Measurements from ENCODE around the gene RGS16.

The RGS16 gene

DNA sequence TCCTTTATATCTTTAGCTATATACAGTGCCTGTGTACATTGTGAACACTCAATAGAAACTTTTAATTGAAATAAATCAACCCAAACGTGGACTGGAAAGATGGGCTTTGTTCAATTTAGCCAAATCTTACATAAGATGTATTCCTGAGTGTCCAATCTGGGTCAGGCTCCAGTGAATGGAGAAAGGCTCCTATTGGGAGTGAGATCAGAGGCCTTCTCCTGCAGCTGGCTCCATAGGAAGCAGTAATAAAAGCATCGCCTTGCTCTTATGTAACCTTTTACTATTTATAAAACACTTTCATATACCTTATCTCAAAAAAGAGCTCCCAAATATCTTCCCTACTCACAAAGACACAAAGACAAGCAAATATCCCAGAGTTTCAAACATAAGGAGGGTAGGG, 24.9 kb upstream of the RGS16 start:
- DNase-seq, result no peak

DNA sequence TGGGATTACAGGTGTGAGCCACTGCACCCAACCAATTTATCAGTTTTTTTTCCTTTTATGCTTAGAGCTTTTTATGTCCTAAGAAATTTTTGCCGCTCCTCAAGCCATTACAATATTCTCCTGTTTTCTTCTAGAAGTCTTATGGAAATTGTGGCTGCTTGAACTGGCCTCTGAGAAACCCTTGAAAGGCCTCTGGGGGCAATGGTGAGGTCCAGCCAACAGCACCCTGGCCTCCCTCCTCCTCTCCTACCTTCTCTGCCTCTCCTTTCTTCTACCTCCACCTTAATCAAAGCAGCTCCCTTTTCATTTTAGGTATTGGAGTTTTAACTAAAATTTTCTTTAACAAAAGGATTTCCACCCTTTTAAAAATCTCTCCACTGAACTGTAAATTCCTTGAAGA, 24.5 kb upstream of the RGS16 start:
- DNase-seq, result no peak

DNA sequence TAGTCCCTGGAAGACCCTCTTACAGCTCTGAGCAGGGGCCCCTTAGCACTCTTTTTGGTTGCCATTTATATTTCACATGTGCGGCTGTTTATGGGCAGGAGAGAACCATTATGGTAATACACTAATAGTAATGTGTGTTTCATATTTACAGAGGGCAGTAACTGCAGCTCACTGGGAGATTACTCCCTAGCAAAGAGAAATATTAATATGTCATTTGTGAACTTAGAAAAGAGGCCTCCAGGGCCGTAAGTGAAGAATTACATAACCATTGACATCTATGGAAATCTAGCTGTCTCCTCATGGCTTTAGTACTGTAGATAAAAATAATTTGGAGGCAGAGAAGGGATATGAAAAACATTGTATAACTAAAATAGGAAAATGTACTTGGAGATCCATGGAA, 23.4 kb upstream of the RGS16 start:
- DNase-seq, result no peak

DNA sequence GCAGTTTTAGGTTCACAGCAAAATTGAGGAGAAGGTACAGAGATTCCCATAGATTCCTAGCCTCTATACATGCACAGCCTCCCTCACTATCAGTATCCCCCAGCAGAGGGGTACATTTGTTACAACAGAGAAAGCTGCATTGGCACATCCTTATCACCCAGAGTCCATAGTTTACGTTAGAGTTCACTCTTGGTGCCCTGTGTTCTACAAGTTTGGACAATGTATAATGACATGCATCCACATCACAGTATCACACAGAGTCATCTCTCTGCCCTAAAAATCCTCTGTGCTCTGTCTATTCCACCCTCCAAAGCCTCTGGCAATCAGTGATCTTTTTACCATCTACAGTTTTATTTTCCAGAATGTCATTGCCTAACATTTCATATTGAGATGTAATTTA, 22.3 kb upstream of the RGS16 start:
- DNase-seq, result no peak

DNA sequence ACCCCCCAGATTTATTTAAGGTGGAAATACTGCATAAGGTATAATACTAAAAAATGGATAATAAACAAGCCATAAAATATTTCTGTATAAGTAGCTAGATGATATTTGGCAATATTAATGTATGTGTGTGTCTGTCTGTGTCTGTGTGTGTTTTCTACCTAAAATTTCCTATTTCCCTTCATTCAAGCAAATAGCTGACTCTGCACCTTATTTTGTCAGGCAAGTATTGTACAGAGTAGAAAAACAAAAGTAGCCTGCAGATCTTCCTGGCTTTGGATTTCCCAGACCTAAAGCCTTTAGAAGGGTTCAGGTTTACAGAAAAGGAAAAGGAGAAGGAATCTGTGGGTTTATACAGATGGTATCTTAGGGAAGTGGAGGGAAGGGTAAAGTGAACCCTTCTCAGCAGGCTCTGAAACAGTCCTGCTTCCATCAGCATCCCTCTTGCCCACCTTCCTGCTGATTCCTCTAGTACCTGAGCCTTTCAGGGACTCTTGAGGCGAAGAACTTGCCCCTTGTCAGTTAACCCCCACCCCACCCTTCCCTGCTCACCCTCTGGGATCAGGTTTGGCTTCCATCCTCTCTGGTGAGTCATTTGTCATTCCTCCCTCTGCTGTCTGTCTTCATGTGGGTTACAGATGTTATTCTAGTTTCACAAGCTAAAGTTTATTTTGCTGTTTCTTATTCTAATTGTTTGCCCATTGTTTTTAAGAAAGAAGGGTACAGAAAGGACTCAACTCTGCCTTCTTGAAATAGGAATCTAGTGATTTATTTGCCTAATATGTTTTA, 21.7 kb upstream of the RGS16 start:
- no peak for DNase-seq

DNA sequence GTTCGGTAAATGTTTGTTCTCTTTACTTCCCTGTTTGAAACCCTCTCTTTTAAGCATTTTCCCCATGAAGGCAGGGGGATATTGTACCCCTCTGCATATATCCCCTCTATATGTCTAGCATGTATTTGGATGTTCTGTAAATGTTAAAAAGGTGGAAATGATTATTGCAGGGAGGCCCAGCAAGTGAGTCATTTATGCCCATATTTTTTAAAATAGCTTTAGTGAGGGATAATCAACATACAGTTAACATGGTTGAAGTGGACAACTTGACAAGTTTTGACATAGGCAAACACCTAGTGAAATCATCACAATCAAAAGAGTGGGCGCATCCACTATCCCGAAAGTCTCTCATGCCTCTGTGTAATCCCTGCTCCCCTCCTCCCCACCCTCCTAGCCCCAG, 20.8 kb upstream of the RGS16 start:
- no peak for DNase-seq

DNA sequence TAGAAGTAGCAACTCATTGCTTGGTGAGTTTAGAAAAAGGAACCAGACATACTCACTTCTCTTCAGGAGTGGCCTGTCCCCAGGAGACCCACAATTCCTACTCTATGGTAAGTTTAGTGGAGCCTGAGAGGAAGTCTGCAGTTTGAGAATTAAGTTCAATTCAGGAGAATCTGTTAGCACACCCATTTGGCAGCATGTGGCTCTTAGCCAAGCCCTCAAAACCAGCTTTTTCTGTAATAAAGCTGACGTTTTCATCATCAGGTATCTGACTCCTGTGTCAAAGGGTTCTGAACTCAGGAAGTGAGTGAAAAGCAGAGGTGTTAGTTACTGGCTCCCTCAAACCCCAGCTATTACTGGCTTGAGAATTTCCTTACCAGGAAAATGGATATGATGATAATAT, 20.4 kb upstream of the RGS16 start:
- DNase-seq, result no peak

DNA sequence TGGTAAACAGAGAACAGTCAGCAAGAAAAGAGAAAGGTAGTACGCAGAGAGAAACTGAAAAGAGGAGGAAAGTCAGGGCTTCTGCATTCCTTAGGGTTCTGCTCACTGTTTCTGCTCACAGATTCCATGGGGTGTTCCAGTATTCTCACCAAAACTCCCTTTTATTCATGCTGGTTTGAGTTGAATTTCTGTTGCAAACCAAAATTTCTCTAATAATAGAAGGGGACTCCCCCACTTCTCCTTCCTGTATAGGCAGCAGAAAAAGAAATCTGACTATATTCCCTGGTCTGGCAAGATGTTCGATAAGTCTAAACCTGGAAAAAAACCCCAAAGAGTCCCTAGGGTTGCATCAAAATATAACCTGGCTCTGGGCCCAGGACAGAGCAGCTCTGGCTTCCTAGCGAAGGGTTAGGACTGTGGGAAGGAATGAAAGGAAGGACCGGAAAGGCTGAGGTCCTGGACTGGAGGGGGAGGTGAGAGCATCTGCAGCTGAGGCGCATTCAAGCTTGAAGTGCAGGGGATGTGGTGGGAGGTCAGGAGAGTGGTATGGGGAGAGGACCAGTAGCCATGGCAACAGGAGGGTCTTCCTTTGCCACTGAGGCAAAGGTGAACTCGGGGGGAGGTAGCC, 18.8 kb upstream of the RGS16 start:
- DNase-seq, result no peak

DNA sequence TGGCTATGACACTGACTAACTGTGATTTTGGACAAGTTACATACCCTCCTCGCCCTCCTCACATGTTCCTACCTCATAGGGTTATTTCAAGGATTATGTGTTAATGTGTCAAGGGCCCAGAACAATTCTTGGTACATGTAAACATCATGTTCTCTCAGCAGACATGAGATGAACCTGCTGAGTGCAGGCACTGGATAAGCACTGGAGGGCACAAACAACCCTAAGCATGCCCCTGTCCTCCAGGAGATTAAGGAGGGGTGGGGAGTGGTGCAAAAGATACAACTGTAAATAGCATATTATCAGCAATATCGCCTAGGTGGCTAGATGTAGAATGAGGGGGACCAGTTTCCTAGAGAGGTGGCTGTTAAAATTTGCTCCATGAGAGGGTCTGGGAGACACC, 17.7 kb upstream of the RGS16 start:
- no peak for DNase-seq

DNA sequence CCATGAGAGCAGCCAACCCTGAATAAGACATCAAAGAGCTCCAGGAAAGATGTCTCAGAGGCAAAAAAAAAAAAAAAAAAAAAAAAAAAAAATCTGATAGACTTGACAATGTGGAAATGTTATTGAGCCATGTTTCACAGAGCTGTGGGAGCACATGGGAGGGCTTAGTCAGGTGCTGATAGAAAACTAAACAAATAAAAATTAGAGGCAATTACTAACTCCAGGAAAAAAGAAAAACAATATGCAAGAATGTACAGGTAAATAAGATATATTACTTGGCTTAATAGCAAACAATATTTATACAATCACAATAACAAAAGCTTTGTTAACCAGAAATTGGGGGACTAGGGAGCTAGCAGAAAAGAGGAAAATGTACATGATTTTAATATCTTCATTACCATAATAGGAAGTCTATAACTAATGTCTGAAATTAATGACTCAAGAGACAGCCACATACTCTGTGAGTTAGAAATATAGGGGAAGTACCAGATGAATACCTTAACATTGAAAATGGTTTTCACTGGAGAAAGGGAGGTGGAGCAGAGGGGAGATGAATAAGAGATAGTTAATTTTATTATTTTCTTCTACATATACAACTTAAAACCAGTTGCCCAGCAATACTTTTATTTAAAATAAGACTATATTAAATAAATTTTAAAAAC, 16.9 kb upstream of the RGS16 start:
- no peak for DNase-seq

DNA sequence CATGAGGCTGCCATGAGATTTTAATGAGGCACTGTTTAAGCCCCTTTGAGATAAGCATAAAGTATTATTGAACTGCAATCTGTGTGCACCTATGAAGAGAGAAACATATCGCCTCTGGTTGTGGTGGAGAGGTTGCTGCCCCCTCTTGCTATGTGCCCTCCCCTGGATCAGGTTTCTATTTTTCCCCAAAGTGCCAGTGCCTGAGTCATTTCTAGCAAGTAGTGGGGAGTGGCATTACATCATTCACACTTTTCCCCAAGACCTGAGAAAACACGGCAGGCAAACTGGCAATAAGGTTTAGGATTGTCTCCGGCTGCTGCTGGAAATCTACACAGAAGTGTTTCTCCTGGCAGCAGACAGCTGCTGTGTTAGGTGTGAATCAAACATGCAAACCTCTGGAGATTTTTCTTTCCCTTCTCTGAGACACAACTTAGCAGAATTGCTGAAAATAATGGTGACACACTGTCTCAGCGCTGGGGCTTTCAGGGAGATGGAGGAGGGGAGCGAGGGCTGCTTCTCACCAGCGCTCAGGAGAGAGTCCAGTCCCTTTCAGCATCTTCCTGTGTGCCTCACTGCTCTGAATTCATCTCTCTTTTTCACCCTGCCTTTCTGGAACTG, 13.7 kb upstream of the RGS16 start:
- DNase-seq, result no peak

DNA sequence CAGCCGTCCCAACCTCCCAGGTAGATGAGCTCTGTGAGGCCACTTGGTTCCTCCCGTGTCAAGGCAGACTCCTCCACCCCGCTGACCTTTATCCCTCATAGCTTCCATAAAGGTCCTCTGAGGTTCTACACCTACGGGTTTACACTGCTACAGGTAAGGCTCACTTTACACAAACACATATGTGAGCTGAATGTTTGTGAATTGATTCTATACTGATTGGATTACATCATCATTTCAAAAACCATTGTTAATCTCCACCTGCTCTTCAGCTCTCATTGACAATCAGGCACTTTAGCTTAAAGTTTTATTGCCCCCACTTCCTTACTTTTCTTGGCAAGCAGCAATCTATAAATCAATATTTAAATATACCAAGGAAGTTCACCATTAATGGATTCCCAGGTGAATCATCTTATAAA, 12.8 kb upstream of the RGS16 start:
- DNase-seq, result no peak

DNA sequence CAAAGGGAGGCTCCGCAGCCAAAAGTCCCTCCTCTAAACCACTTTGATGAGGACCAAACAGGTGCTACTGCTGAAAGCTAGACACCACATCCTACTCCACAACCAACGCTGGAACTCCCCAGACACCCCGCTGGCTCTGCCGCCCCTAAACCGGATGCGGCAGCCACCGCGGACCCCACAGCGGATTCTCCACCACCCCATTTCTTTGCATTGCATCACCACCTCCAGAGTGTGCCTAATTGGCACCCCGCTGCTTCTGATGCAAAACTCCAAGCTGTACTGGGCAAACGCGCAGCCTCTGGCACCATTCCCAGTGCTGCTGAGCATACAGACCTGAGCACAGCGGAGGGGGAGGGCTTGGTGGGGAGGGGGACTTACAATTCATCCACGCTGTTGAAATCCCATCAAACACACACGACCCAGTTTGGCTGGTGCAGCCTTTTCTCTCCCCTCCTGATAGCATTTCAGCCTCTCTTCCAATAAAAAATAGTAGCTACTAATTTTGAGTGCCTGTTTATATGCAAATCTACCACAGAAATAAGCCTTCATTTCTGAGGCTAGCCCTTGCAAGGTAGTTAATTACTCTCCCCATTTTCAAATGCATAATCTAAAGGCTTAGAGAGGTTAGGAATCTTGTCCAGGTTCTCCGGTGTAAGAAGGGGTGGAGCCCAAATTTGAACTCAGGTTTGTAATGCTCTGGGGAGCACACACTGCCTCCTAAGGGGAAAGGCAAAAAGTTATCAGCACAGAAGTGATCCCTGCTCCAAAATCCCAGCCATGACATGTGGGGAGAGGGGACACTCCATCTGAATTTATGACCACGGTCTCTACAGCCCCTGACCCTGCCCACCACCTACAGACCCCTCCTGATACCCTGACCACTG, 12.2 kb upstream of the RGS16 start:
- DNase-seq, result peak; percentile 59

DNA sequence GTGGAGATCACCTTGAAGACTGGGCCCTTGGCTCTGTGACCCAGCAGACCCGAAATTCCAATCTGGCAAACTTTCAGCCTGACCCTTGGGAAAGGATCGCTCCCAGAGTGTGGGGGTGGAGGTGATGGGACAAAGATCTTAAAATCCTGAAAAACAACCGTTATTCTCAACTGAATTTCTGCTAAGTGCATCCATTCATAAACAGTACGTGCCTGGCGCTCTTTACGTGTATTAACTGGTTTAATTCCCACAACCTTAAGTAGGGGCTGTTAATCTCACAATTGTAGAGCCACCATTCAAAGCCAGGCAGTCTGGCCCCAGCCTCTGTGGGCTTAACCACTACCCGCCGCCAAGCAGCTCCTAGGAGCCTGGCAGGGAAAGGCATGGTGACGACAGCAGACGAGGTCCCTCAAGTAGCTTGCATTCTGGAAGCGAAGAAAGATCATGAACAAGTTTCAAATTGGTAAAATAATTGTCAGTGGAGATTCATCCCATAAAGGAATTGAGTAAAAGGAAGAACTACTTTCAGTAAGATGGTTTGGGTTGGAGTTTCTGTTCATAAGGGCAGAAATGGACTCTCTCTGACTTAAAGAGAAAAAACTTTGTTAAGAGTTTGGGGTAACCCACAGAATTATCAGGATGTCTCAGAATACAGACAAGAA, 11.4 kb upstream of the RGS16 start:
- DNase-seq, result no peak

DNA sequence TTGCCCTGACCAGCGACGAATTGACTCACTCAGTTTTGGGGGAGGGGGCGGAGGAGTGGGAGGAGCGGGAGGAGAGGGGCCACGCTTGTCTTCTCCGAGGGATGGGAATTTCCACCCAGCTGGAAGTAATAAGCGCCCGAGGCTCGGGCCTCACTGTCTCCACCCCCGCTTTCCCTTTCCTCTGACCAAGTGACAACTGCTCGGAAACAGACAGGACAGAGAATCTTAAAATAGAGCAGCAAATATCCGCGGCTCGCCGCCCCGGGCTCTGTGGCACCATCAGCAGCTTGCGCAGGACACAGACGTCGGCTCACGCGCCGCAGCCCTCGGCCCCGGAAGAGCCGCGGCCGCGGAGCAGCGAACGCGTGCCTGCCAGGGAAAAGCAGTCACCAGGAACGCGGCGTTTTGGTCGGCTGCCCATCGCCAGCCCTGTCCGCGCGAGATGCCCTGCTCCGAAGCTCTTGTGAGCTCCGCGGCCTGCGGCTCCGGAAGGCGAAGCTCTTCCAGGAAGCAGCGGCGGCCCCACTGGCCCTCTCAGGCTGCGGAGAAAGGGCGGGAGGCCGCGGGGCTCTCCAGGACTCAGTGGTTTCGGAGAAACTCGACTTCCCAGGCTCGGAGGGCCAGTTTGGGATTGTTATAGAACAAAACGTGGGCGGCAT, 10.7 kb upstream of the RGS16 start:
- DNase-seq, result no peak

DNA sequence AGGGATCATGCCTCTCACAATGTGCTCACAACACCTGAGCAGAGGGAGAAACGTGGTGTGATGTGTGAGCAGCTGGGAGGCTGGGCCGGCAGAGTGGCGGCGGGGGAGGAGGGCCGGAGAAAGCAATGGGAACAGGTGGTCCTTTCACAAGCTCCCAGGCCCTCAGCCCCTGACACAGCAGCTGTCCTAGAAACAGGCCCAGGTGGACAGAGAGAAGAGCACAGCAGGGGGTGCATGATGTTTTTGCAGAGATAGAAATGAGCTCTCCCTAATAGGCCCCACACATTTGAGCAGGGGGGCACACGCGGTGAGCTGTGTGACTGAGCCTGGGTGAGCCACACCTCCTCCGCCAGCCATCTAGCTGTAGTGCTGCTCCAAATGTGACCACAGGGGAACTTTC, 7.6 kb upstream of the RGS16 start:
- peak; percentile 95 for DNase-seq

DNA sequence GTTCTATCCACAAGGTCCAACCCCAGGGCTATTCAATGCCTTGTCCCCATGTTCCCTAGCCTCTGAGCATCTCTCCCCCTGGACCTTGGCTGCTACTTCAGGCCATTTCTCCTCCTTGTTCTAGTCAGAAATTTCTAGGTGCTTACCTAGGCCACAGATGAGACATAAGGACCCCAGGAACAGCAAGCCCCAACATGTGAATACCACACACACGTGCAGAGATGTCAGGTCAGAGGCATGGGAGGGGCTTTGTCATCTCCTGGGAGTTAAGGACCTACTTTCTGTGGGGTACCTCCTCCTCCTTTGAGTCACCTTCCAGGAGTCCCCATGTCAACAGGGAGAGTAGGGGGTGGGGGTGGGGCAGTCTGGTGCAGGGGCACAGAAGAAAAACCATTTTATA, 7.1 kb upstream of the RGS16 start:
- no peak for DNase-seq

DNA sequence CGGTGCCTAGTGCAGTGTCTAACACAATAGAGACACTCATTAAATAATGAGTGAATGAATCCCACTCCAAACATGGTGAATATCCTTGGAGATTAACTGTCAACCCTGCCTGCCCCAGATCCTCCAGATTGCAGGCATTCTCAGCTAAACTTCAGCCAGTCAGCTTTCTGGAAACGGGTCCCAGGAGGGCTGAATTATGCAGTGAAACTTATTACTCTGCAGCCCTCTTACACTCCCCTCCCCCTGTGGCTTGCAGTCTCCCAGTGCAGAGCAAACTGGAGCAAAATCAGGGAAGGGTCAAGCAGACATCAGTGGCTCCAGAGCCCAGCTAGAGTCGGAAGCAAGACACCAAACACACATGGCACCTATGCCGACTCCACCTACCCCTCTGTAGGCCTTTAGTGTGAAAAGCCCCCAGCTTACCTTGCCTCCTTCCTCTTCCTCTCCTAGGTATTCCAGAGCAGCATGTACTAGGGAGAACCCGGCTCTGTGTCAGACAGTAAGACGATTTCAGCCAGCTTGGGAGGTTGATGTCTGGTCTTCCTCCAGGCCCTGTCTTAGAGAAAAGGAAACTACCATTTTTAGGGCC, 6.5 kb upstream of the RGS16 start:
- DNase-seq, result no peak

DNA sequence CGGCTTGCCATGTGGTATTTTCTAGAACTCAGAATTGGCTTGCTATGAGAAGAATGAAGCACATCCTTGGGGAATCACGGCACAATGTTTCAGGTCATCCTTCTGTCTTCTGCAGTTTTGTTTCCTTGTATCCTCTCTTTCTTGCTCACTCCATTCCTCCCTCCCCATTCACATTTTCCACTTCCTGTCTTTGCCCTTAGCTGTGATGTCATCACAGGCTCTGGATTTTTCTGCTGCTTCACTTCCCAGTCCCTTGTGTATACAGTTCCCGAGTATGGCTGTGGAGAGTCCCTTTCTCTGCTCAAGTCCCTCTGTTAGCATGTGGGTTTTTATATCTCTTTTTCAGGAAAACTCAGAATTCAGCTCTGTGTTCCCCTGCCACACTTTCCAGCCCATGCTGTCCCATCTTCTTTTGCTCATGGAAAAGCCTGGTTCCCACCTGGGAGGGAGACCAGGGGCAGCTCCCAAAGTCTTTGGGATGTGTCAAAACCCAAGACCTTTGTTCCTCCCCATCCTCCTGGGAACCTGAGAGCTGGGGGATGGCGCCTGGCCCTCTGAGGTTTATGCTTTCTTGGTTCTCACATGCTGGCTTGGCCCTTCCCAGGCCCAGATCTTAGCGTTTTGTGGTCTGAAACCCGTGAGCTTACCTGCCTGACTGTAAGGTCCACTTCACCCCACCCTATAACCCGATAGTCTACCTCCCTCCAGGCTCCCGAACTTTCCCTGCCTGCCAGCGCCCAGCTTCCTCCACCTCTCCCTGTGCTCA, 4.8 kb upstream of the RGS16 start:
- DNase-seq, result no peak

DNA sequence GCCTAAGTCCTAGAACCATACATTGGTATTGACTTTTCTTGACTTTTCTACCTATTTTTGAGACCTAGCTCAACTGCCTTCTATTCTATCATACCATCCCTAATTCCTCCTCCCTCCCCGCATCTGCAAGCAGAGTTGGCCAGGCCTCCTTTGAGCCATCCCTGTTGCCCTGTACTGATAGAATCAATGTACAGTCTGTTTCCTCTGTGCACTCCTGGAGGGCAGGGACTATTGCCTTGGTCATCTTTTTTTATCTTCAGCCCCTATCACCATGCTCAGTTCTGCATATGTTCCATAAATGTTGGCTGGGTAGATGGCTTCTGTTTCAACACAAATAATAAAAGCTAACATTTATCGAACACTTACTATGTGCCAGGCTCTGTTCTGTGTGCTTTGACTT, 4.0 kb upstream of the RGS16 start:
- no peak for DNase-seq

DNA sequence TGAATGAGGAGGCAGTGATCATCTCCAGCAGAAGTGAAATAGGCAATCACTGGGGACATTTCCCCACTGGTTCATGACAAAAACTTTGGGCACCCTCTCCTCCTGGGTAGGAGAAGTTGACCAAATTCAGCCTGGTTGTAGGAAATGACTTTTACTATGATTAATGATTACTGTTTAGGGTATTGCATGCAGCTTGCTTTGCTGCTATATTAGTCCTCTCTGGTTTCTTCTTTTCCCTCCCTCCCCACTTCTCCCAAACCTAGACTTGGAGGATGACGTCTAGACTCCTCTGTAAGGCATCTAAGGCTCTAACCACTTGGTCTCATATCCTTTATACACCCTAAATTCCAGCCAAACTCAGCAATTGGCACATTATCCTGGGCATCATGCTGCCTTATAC, 3.4 kb upstream of the RGS16 start:
- no peak for DNase-seq

Data from NCI-H187 treated with DMSO at 0.1 percent for 48 hours (cell line).